C1 segment of cervical spinal cord (tissue), 14 donors: ENCODE data around the gene PRDM4.
"Not testable (repeated sequence)": the region's sequence is repeated elsewhere in the genome, so short reads cannot be mapped to it uniquely, and the experiment has no call there.

Experiments
- DNase-seq, 14 donors: peaks; one replicate each; lab custom pipeline; 2025; lab: John Stamatoyannopoulos, UW

The PRDM4 gene

DNA sequence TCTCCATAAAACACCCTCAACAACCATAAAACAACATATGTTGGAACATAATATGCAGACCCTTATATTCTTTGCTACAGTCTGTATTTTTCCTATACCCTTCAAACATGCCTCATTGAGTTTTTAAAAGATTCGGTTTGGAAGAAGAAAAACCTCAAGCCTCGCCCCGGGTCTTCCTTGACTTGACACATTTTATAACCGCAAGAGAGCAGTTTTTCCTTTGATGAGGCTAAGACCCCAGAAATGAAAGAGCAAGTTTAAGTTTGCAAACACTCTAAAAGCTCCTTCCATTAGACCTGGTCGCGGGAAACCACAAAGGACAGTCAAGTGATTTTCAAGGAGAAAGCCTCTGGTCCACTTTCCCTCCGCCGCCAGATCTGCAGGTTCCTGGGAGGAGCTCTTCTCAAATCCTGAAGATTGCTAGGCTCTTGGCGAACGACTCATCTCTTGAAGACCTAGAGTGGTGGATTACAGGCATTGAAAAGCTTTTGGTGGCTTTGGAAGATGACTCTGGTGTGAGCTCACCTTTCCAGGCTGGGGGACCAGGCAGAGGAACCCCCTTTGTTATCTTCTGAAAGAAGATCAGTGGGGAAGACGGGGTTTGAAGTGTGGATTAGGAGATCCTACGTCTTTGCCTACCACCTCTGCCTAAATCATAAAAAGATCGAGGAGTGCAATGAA lies 13.6 kb upstream of the PRDM4 start, which contains the start of gene ASCL4:
Gene ASCL4 (plus strand): TSS at position 356 of the 681 bp plus-strand sequence. CDS start 515 bp downstream, outside the sequence.
- DNase-seq: no peak

GRCh38 chr12:107767466-107767865 lies 6.5 kb upstream of the PRDM4 start:
- DNase-seq: no peak

- DNase-seq: no peak
These were observed 4.4 kb upstream of the PRDM4 start for GRCh38 chr12:107765316-107765715.

DNA sequence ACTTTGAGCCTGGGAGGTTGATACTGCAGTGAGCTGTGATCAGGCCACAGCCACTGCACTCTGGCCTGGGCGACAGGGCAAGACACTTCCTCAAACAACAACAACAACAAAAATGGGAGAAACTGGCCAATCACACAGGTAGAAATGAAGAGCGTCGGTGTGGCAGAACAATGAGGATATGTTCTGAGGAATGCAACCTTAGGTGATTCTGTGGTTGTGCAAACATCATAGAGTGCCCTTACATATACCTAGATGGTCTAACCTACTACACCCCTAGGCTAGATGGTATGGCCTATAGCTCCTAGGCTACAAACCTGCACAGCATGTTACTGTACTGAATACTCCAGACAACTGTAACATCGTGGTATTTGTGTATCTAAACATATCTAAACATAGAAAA lies 3.7 kb upstream of the PRDM4 start:
- no peak for DNase-seq

GRCh38 chr12:107762874-107763273 lies 1.9 kb upstream of the PRDM4 start:
- DNase-seq: no peak

DNA sequence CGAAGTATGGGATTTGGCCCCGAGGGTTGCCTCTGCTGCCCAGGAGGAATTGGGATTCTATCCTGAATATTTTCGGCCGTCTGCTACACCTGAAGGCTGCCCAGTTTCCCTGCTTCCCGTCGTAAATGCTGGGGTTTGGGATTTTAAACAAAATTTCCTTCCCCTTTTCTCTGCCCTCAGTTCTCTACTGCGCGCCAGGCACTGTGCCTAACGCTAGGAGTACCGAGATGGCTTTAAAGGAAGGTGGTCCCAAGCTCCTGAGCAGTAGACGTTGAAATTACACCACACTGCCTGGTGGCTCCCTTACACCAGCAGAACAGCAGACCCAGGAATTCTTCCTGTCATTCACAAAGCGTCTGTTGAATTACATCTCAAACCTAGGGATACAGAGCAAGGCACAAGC lies 566 bp upstream of the PRDM4 start:
- DNase-seq: no peak

DNA sequence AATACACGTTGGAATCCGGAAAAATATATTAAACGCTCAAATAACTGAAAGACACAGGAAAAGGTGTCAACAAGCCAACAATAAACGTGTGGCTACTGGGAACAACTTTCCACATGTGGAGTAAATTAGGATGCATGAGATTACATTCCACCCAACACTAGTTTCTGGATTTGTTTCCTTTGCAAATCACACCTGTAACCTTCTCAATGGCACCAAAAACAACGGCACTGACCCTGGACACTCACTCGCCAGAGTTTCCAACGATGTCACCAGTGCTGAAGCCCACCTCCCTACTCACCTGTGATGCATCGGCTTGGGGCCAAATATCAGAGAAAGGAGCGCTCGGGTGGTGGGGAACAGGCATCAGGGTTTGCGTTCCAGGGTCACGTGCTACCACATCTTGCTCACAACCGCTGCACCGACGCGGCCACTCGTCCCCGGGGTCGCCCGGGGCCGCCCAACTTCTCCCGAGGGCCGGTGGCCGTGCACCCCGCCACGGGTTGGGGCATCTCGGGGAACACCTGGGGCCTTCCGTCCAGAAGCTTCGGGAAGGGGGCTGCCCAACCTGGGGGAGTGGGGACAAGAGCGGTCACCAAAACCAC lies 629 bp downstream of the PRDM4 start:
- DNase-seq: peak in 6 of 14 donors; percentile 15 to 60 (median 36)

- no peak for DNase-seq
These were observed 1.5 kb downstream of the PRDM4 start for GRCh38 chr12:107759410-107759809.

GRCh38 chr12:107749083-107749482 lies 11.9 kb downstream of the PRDM4 start:
- no peak for DNase-seq

- no peak for DNase-seq
These were observed 12.5 kb downstream of the PRDM4 start for GRCh38 chr12:107748472-107748871.

DNA sequence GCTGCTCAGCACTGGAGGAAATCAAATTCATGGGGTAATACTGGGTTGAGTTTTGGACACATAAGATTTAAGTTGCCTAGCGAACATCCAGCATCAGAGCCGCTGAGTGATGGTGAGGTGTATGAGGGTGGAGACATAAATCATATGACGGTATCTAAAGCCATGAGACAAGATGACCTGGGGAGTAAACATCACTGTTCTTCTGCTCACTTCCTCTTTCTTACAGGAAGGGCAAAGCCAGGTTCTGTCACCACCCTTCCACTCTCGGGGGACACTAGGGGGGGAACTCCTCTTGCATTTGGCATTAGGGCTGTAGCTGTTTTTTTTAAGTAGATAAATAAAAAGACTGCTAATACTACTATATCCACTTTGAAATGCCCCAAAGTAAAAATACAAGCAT lies 24.0 kb downstream of the PRDM4 start:
- DNase-seq: no peak

- DNase-seq: no peak
These were observed 25.2 kb downstream of the PRDM4 start for GRCh38 chr12:107735763-107736162.

- DNase-seq: no peak
These were observed 26.8 kb downstream of the PRDM4 start for GRCh38 chr12:107734139-107734538.

- no peak for DNase-seq
These were observed 28.6 kb downstream of the PRDM4 start for GRCh38 chr12:107732365-107732764.

GRCh38 chr12:107731366-107731765 lies 29.6 kb downstream of the PRDM4 start:
- DNase-seq: no peak

- no peak for DNase-seq
These were observed 30.2 kb downstream of the PRDM4 start for GRCh38 chr12:107730618-107731341.

DNA sequence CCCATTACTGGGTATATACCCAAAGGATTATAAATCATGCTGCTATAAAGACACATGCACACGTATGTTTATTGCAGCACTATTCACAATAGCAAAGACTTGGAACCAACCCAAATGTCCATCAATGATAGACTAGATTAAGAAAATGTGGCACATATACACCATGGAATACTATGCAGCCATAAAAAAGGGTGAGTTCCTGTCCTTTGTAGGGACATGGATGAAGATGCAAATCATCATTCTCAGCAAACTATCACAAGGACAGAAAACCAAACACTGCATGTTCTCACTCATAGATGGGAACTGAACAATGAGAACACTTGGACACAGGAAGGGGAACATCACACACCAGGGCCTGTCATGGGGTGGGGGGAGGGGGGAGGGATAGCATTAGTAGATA lies 33.2 kb downstream of the PRDM4 start:
- DNase-seq: not testable (repeated sequence)

GRCh38 chr12:107727327-107727726 lies 33.6 kb downstream of the PRDM4 start:
- not testable (repeated sequence) for DNase-seq

- no peak for DNase-seq
These were observed 42.3 kb downstream of the PRDM4 start for GRCh38 chr12:107718606-107719005.

DNA sequence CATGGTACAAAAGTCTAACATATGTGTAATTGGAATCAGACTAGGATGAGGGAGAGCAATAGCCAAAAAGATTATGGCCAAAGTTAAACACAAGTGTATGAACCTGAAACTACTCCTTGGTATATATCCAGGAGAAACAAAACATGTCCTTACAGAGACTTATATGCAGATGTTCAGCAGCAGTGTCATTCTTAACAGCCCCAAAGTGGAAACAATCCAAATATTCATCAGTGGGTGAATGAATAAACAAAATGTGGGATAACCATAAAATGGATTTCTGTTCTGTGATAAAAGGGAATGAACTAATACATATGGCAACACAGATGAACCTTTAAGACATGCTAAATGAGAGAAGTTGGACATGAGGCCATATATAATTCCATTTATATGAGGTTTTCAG lies 45.2 kb downstream of the PRDM4 start:
- DNase-seq: no peak

DNA sequence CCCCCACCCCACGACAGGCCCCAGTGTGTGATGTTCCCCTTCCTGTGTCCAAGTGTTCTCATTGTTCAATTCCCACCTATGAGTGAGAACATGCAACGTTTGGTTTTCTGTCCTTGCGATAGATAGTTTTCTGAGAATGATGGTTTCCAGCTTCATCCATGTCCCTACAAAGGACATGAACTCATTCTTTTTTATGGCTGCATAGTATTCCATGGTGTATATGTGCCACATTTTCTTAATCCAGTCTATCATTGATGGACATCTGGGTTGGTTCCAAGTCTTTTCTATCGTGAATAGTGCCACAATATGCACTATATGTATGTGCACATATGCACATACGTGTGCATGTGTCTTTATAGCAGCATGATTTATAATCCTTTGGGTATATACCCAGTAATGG lies 55.4 kb downstream of the PRDM4 start:
- not testable (repeated sequence) for DNase-seq

GRCh38 chr12:107704041-107704440 lies 56.9 kb downstream of the PRDM4 start:
- no peak for DNase-seq

- DNase-seq: no peak
These were observed 58.8 kb downstream of the PRDM4 start for GRCh38 chr12:107702106-107702505.
